K562 treated with DMSO at 1 percent for 12 hours (cell line): ENCODE results near the gene FIBP. TPM values are rescaled to one million over a fixed set of nuclear protein-coding genes. Genes with fewer than 3 reads are reported as not detected.

Source experiments
- total RNA-seq: library from RNA; unstranded; fragments of 300-600 nt; gene quantifications from 2 replicates; pipeline ENCODE4 v1.2.3, GENCODE V29; 2022; ENCODE audit not compliant: insufficient read depth

The FIBP gene
- total RNA-seq, result 69.0 and 70.0 TPM in 2 replicates

GRCh38 chr11:65888163-65888814, at the start of gene FIBP:
TSS of gene FIBP (minus strand) at chr11:65888471. CDS start at chr11:65888418, 53 bp downstream.

GRCh38 chr11:65919141-65919572, 30.9 kb upstream of the FIBP start, which contains the start of gene DRAP1:
TSS of gene DRAP1 (plus strand) at chr11:65919426. CDS start at chr11:65919502, 76 bp downstream.

GRCh38 chr11:65918211-65919140, 30.2 kb upstream of the FIBP start, which contains the start of gene C11orf68:
TSS of gene C11orf68 (minus strand) at chr11:65919062. CDS start at chr11:65919031, 31 bp downstream.

GRCh38 chr11:65900125-65900898, 12.0 kb upstream of the FIBP start, which contains the start of gene FOSL1:
TSS of gene FOSL1 (minus strand) at chr11:65900388. CDS start at chr11:65900339, 49 bp downstream.

GRCh38 chr11:65890324-65891218, 2.3 kb upstream of the FIBP start, which contains the start of gene CCDC85B:
TSS of gene CCDC85B (plus strand) at chr11:65890673. CDS start at chr11:65890784, 111 bp downstream.

GRCh38 chr11:65879617-65880016, 8.7 kb downstream of the FIBP start, which contains the start of gene CTSW:
TSS of gene CTSW (plus strand) at chr11:65879837. CDS start at chr11:65879855, 18 bp downstream.

GRCh38 chr11:65872586-65873317, 15.5 kb downstream of the FIBP start, which contains the start of gene EFEMP2:
TSS of gene EFEMP2 (minus strand) at chr11:65872800. CDS start at chr11:65872354, 446 bp downstream.

GRCh38 chr11:65860278-65861164, 27.8 kb downstream of the FIBP start, which contains the start of gene MUS81:
TSS of gene MUS81 (plus strand) at chr11:65860433. CDS start at chr11:65860754, 321 bp downstream.

GRCh38 chr11:65857853-65858680, 30.2 kb downstream of the FIBP start, which contains the start of gene CFL1:
TSS of gene CFL1 (minus strand) at chr11:65858180. CDS start at chr11:65858099, 81 bp downstream.

Other genes with a start within 250 kb of the FIBP start
- 40.4 and 85.8 TPM in 2 replicates for gene RELA, start 225.6 kb downstream of the FIBP start, total RNA-seq
- 34.6 and 39.5 TPM in 2 replicates for gene KAT5, start 176.2 kb downstream of the FIBP start, total RNA-seq
- 31.8 and 55.6 TPM in 2 replicates for gene RNASEH2C, start 167.7 kb downstream of the FIBP start, total RNA-seq
- gene AP5B1, start 107.5 kb downstream of the FIBP start, total RNA-seq, result 16.1 and 36.7 TPM in 2 replicates
- not detected in 2 replicates for gene OVOL1, start 101.4 kb downstream of the FIBP start, total RNA-seq
- gene SNX32, start 54.5 kb downstream of the FIBP start, total RNA-seq, result not detected in 2 replicates
- 719 and 743 TPM in 2 replicates for gene CFL1, start 30.3 kb downstream of the FIBP start, total RNA-seq
- 62.2 and 65.7 TPM in 2 replicates for gene MUS81, start 28.0 kb downstream of the FIBP start, total RNA-seq
- 1.3 TPM in 1 of 2 replicates, not detected in the other for gene EFEMP2, start 15.7 kb downstream of the FIBP start, total RNA-seq
- gene CTSW, start 8.6 kb downstream of the FIBP start, total RNA-seq, result 0.74 TPM in 1 of 2 replicates, not detected in the other
- gene CCDC85B, start 2.2 kb upstream of the FIBP start, total RNA-seq, result 33.9 and 65.5 TPM in 2 replicates
- gene FOSL1, start 11.9 kb upstream of the FIBP start, total RNA-seq, result 5.8 and 9.3 TPM in 2 replicates
- gene C11orf68, start 30.6 kb upstream of the FIBP start, total RNA-seq, result 44.6 and 55.1 TPM in 2 replicates
- gene DRAP1, start 31.0 kb upstream of the FIBP start, total RNA-seq, result 134 and 154 TPM in 2 replicates
- gene TSGA10IP, start 57.0 kb upstream of the FIBP start, total RNA-seq, result not detected in 2 replicates
- 31.9 and 78.2 TPM in 2 replicates for gene SART1, start 73.3 kb upstream of the FIBP start, total RNA-seq
- 17.4 and 44.8 TPM in 2 replicates for gene EIF1AD, start 113.7 kb upstream of the FIBP start, total RNA-seq
- gene BANF1, start 114.0 kb upstream of the FIBP start, total RNA-seq, result 177 and 202 TPM in 2 replicates
- gene CST6, start 123.5 kb upstream of the FIBP start, total RNA-seq, result not detected in 2 replicates
- gene CATSPER1, start 138.0 kb upstream of the FIBP start, total RNA-seq, result 2.1 TPM in 1 of 2 replicates, not detected in the other
- not detected in 2 replicates for gene GAL3ST3, start 160.7 kb upstream of the FIBP start, total RNA-seq
- gene SF3B2, start 163.9 kb upstream of the FIBP start, total RNA-seq, result 184 and 273 TPM in 2 replicates
- 13.4 and 34.4 TPM in 2 replicates for gene PACS1, start 181.8 kb upstream of the FIBP start, total RNA-seq